Esophagus squamous epithelium (tissue), 4 donors: ENCODE measurements around the gene ZMYND8.

Experiments used
- CTCF ChIP-seq, 6 experiments: fragments of 450-650 bp in 4 of 6; fragments of 200-600 bp in 2 of 6; sonication (generic) in 2 of 6; IDR thresholded peaks; one replicate each; pipeline ENCODE4 v1.5.1; 2016 to 2019; ENCODE audit warnings: antibody characterized with exemption in 6 of 6, mild to moderate bottlenecking in 4 of 6, moderate library complexity in 4 of 6
- POLR2A ChIP-seq, 4 donors: fragments of 450-650 bp; IDR thresholded peaks; one replicate each; pipeline ENCODE4 v1.6.1; 2017; ENCODE audit warnings: antibody characterized with exemption in 4 of 4, mild to moderate bottlenecking in 4 of 4, moderate library complexity in 3 of 4

- TF ChIP-seq CTCF (IDR thresholded peaks at IDR 0.05), result no peak
- TF ChIP-seq POLR2A (IDR thresholded peaks at IDR 0.05), result no peak
Observed at GRCh38 chr20:47382746-47383415, 26.4 kb upstream of the ZMYND8 start.
